AG09309 (cell line): Measurements from ENCODE around the gene PEAK3.
"Not testable (repeated sequence)": the region's sequence is repeated elsewhere in the genome, so short reads cannot be mapped to it uniquely, and the experiment has no call there.

Source experiments
- DNase-seq: peaks from one replicate; pipeline ENCODE4 v3.0.0-alpha.2; 2010; ENCODE audit warnings: low read depth
- H3K4me3 ChIP-seq: 2 replicates; pipeline ENCODE4 v1.5.1; 2011; ENCODE audit warnings: mild to moderate bottlenecking, low read depth, low read length, moderate library complexity; ENCODE audit not compliant: control insufficient read depth
- TF ChIP-seq, protein P1 (sequence below): IDR thresholded peaks from 2 replicates; pipeline ENCODE4 v1.5.1; 2011; ENCODE audit warnings: mild to moderate bottlenecking, low read depth, low read length, inconsistent platforms; ENCODE audit not compliant: insufficient read depth, control insufficient read depth; ENCODE audit errors: missing control alignments

Gene PEAK3

DNA sequence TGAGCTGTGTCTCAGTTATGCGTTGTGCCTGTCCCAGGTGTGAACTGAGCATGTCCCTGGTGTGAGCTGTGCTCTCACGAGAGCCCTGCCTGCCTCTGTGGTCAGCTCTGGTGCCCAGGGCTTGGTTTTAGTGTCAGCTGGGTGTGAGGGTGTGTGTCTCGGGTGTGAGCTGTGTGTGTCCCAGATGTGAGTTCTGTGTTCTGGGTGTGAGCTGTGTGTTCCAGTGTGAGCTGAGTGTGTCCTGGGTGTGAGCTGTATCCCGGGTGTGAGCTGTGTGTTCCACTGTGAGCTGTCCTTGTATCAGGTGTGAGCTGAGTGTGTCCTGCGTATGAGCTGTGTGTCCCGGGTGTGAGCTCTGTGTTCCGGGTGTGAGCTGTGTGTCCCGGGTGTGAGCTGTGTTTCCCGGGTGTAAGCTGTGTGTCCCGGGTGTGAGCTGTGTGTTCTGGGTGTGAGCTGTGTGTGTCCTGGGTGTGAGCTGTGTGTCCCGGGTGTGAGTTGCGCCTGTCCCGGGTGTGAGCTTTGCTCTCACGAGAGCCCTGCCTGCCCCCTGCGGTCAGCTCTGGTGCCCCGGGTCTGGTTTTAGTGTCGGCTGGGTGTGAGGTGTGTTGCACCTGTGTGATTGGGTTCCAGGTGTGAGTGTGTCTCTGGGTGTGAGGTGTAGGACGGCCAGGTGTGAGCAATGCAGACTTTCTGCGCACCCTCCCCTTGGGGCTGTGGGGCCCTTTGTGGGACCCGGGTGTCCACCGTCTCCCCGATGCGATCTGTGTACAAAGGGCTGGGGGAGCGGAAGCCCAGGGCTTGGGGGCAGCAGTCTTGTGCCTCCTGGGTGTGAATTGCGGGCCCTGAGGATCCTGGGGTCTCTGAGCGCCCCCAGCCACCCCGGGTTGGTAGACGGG lies 7.1 kb upstream of the PEAK3 start:
- no peak for DNase-seq
- no peak overlapping the region for H3K4me3 ChIP-seq
- TF ChIP-seq, protein P1, sequence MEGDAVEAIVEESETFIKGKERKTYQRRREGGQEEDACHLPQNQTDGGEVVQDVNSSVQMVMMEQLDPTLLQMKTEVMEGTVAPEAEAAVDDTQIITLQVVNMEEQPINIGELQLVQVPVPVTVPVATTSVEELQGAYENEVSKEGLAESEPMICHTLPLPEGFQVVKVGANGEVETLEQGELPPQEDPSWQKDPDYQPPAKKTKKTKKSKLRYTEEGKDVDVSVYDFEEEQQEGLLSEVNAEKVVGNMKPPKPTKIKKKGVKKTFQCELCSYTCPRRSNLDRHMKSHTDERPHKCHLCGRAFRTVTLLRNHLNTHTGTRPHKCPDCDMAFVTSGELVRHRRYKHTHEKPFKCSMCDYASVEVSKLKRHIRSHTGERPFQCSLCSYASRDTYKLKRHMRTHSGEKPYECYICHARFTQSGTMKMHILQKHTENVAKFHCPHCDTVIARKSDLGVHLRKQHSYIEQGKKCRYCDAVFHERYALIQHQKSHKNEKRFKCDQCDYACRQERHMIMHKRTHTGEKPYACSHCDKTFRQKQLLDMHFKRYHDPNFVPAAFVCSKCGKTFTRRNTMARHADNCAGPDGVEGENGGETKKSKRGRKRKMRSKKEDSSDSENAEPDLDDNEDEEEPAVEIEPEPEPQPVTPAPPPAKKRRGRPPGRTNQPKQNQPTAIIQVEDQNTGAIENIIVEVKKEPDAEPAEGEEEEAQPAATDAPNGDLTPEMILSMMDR: no peak

DNA sequence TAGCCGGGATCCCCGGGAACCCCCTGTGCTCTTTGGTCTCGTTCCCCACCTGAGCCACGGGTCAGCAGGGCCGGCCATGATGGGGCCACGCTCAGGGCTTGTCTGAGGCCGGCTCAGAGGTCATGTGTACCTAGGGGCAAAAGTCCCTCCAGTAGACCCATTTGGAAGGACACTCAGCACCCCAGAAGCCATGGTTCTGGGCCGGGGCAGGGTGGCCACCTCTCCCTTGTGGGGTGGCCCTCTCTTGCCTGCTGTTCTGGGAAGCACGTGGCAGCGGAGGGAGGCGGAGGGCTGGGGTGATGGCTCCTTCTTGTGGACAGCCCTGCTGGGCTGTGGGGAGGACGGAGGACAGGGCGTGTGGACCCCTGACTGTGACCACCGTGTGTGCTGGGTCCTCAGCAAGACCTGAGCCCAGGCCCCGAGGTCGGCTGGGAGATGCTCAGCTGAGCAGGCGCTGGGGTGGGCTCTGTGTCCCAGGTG lies 6.4 kb upstream of the PEAK3 start:
- TF ChIP-seq, protein P1: no peak
- H3K4me3 ChIP-seq: no peak overlapping the region
- no peak for DNase-seq

DNA sequence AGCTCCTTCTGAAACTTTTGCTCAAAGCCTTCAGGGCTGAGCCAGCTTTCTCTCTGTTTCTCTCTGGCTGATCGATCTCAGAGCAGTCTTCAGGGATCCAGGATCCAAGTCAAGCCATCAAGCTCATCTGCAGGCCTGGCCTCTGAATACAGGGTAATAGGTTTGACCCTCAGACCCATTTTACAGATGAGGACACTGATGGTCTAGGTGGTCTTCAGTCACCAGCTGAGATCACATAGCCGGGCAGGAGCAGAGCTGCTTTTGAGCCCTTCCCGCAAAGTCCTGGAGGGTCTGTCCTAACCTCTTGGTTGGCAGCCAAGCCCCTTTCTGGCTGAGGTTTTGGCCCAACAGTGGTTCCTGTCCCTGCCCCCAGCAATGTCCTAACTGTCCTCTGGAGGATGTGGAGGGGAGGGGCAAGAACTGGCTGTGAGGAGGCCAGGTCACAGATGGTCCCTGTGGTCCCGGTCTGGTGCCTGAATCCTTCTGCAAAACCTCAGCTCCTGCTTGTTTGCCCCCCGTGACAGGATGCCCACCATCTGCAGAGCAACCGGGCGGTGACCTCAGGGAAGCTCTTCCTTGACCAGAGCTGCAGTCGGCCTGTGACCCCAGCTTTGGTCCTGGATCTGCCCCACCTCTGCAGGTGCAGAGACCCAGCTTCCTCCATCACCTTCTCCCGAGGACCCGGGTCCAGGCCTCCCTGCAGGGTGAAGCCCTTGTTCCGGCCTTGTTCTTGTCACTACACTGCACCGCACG lies 5.8 kb upstream of the PEAK3 start:
- TF ChIP-seq, protein P1: no peak
- H3K4me3 ChIP-seq: no peak overlapping the region
- no peak for DNase-seq

DNA sequence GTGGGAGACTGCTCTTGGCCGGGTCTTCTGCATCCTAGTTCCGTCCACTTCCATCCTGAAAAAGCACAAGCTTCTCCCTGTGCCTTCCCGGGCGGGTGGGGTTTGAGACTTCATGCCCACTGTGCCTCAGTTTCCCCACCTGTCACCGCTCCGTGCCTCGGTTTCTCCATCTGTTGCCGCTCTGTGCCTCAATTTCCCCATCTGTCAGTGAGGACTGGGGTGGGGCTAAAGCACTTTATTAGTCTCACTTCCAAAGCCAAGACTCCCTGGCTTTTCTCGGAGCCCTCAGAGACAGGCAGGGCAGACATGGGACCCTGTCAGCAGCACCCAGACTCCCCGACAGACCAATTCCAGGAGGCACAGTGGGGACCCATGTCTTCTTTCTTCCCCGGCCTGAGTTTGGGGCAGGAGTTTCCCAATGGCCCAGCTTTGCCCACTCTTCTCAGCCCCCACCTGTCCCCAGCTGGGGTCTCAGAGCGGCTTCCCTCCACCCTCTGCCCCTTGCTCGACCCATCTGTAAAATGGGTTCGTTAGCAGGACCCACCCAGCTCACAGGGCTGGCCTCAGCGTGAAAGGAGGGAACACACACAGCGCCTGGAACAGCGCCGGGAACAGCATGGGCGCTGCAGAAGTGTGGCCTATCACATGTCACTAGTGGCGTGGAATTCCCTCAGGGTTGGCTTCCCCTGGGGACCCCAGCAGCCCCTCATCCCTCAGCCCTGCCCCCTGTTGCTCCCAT lies 4.6 kb upstream of the PEAK3 start:
- no peak for DNase-seq
- no peak overlapping the region for H3K4me3 ChIP-seq
- TF ChIP-seq, protein P1: no peak

DNA sequence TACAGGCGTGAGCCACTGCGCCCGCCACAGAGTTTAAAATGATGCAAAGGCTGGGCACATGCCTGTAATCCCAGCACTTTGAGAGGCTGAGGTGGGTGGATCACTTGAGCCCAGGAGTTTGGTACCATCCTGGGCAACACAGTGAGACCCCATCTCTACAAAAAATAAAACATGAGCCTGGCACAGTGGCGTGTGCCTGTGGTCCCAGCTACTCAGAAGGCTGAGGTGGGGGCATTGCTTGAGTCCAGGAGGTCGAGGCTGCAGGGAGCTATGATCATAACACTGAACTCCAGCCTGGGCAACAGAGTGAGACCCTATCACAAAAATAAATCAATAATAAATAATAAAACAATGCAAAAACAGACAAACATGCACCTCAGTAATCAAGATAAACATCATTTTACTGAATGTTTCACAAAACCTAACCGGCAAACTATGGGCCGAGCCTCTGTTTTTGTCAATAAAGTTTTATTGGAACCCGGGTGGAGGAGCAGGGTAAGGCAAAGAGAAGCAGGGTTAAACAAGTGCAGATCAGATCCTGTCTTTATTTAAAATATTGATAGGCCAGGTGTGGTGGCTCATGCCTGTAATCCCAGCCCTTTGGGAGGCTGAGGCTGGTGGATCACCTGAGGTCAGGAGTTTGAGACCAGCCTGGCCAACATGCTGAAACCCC lies 2.0 kb upstream of the PEAK3 start:
- TF ChIP-seq, protein P1: no peak
- DNase-seq: no peak

DNA sequence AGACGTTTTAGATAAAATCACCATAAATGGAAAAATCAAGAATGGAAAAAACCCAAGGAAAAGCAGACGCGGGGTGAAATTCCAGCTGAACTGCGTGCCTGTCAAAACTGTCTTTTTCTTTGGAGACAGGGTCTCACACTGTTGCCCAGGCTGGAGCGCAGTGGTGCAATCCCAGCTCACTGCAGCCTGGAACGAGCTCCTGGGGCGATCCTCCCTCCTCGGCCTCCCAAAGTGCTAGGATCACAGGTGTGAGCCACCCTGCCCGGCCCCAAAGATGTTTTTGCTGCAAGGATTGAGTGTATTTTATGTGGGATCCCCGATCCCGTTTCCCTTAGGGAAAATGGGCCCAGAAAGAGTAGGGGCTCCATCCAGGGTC lies 875 bp upstream of the PEAK3 start:
- H3K4me3 ChIP-seq: no peak overlapping the region
- TF ChIP-seq, protein P1: no peak

More for the DNA sequence above, 2.0 kb upstream of the PEAK3 start:
- H3K4me3 ChIP-seq: no peak overlapping the region

DNA sequence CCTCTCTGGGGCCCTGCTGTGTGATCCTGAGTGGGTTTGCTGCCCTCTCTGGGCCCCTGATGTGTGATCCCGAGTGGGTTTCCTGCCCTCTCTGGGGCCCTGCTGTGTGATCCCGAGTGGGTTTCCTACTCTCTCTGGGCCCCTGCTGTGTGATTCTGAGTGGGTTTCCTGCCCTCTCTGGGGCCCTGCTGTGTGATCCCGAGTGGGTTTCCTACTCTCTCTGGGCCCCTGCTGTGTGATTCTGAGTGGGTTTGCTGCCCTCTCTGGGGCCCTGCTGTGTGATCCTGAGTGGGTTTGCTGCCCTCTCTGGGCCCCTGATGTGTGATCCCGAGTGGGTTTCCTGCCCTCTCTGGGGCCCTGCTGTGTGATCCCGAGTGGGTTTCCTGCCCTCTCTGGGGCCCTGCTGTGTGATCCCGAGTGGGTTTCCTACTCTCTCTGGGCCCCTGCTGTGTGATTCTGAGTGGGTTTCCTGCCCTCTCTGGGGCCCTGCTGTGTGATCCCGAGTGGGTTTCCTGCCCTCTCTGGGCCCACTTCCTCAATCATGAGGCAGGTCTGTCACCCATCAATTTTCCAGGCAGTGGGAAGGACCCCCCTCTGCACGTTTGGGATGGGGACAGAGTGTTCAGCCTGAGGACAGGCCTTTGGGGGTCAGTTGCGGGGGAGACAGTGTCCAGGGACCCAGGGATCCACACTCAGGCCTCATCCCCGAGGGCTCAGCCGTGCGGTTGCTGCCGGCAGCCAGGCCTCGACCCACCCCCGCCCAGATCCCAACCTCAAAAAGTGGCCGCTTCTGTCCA lies 512 bp downstream of the PEAK3 start:
- not testable (repeated sequence) for H3K4me3 ChIP-seq

More for the DNA sequence above, 875 bp upstream of the PEAK3 start:
- DNase-seq: no peak

More for the DNA sequence above, 512 bp downstream of the PEAK3 start:
- DNase-seq: not testable (repeated sequence)
